ENCODE measurements around the gene ZNF385C.

Gene ZNF385C

GRCh38 chr17:42088736-42089135, 9.5 kb downstream of the ZNF385C start:
- H3K27me3 ChIP-seq (replicated peaks; ENCODE audit: control insufficient read depth, insufficient read depth, low read length), result no peaks in the 10 kb centered on the region; the same call in 1 of the 2 replicates
- no peak for TF ChIP-seq CTCF (IDR thresholded peaks at IDR 0.05; ENCODE audit: insufficient read depth, low read length, poor library complexity, severe bottlenecking)
- no peaks in the 10 kb centered on the region for H3K36me3 ChIP-seq (ENCODE audit: control insufficient read depth, insufficient read depth, low read length)
- no peak for DNase-seq (ENCODE audit: extremely low read depth, insufficient read length)
- H3K4me3 ChIP-seq (replicated peaks; ENCODE audit: low read depth, low read length), result no peak overlapping the region

- no peak for TF ChIP-seq CTCF (IDR thresholded peaks at IDR 0.05; ENCODE audit: insufficient read depth, low read length, poor library complexity, severe bottlenecking)
These were observed 10.3 kb downstream of the ZNF385C start for GRCh38 chr17:42087736-42088705.

GRCh38 chr17:42087042-42087701, 11.1 kb downstream of the ZNF385C start:
- no peaks in the 10 kb centered on the region for H3K36me3 ChIP-seq (ENCODE audit: control insufficient read depth, insufficient read depth, low read length)
- no peak overlapping the region for H3K4me3 ChIP-seq (replicated peaks; ENCODE audit: low read depth, low read length)
- no peaks in the 10 kb centered on the region for H3K27me3 ChIP-seq (replicated peaks; ENCODE audit: control insufficient read depth, insufficient read depth, low read length)
- TF ChIP-seq CTCF (IDR thresholded peaks at IDR 0.05; ENCODE audit: insufficient read depth, low read length, poor library complexity, severe bottlenecking), result no peak
- DNase-seq (ENCODE audit: extremely low read depth, insufficient read length), result no peak

More at GRCh38 chr17:42087736-42088705, 10.3 kb downstream of the ZNF385C start:
- H3K36me3 ChIP-seq (ENCODE audit: control insufficient read depth, insufficient read depth, low read length), result no peaks in the 10 kb centered on the region
- H3K4me3 ChIP-seq (replicated peaks; ENCODE audit: low read depth, low read length), result no peak overlapping the region
- DNase-seq (ENCODE audit: extremely low read depth, insufficient read length), result no peak
- H3K27me3 ChIP-seq (replicated peaks; ENCODE audit: control insufficient read depth, insufficient read depth, low read length), result no peaks in the 10 kb centered on the region; the same call in 1 of the 2 replicates

GRCh38 chr17:42081516-42082129, 16.6 kb downstream of the ZNF385C start:
- no peak overlapping the region for H3K4me3 ChIP-seq (replicated peaks; ENCODE audit: low read depth, low read length)
- no peak for DNase-seq (ENCODE audit: extremely low read depth, insufficient read length)
- no peaks in the 10 kb centered on the region for H3K36me3 ChIP-seq (ENCODE audit: control insufficient read depth, insufficient read depth, low read length)
- TF ChIP-seq CTCF (IDR thresholded peaks at IDR 0.05; ENCODE audit: insufficient read depth, low read length, poor library complexity, severe bottlenecking), result no peak
- H3K27me3 ChIP-seq (replicated peaks; ENCODE audit: control insufficient read depth, insufficient read depth, low read length), result 0 out of 2 replicates have a peak, but pooled peaks cover 1% of the 10 kb centered on the region

GRCh38 chr17:42079541-42079940, 18.7 kb downstream of the ZNF385C start:
- TF ChIP-seq CTCF (IDR thresholded peaks at IDR 0.05; ENCODE audit: insufficient read depth, low read length, poor library complexity, severe bottlenecking), result no peak
- no peak for DNase-seq (ENCODE audit: extremely low read depth, insufficient read length)
- Histone ChIP-seq H3K4me3 (replicated peaks; ENCODE audit: low read depth, low read length) (no peak overlapping the region), H3K36me3 (ENCODE audit: control insufficient read depth, insufficient read depth, low read length) (no peaks in the 10 kb centered on the region), H3K27me3 (replicated peaks; ENCODE audit: control insufficient read depth, insufficient read depth, low read length) (0 out of 2 replicates have a peak, but pooled peaks cover 1% of the 10 kb centered on the region)
